Ovary (tissue), 9 donors: ENCODE data around the gene RGS13. TPM values are rescaled to one million over a fixed set of nuclear protein-coding genes. Genes with fewer than 3 reads are reported as not detected.

Experiments
- DNase-seq, 5 donors: peaks; one replicate each; pipeline ENCODE4 v3.0.0-alpha.2; 2019 to 2020
- H3K27ac ChIP-seq, 2 donors: fragments of 200-600 bp; one replicate each; pipeline versions ENCODE4 v1.5.1 to v1.8.0; 2019 to 2022
- H3K27me3 ChIP-seq: fragments of 200-600 bp; one replicate; pipeline ENCODE4 v1.8.0; 2022
- H3K36me3 ChIP-seq: fragments of 200-600 bp; sonication (generic); one replicate; pipeline ENCODE4 v1.5.1; 2019
- H3K4me1 ChIP-seq: one replicate; pipeline ENCODE4 v1.8.1; 2013; ENCODE audit warnings: mild to moderate bottlenecking, moderate library complexity; ENCODE audit not compliant: insufficient read depth
- H3K4me3 ChIP-seq: fragments of 200-600 bp; sonication (generic); one replicate; pipeline ENCODE4 v1.5.1; 2017
- H3K9me3 ChIP-seq, 2 donors: fragments of 200-600 bp in 1 of 2; sonication (generic) in 1 of 2; one replicate each; pipeline versions ENCODE4 v1.5.1 to v1.8.1; 2013 to 2019; ENCODE audit warnings: mild to moderate bottlenecking in 1 of 2, moderate library complexity in 1 of 2
- EP300 ChIP-seq: sonication (generic); formaldehyde crosslinking; IDR thresholded peaks from one replicate; pipeline ENCODE4 v1.6.1; 2017; ENCODE audit warnings: antibody characterized with exemption
- POLR2A ChIP-seq: fragments of 450-650 bp; IDR thresholded peaks from one replicate; pipeline ENCODE4 v1.6.1; 2017; ENCODE audit warnings: antibody characterized with exemption, mild to moderate bottlenecking, moderate library complexity
- WGBS, 3 donors: extraction: QIAGEN DNeasy Blood & Tissue Kit in 1 of 3; methylation state at CpG; one replicate each; pipeline versions ENCODE4 v1.1.5 to v1.1.7; 2013 to 2017; 5-methylcytosine and 5-hydroxymethylcytosine counted together
- intact Hi-C, 4 donors: fragments of 100-400 bp; cut with DNase I; formaldehyde crosslinking; loops; one replicate each; pipeline versions ENCODE4 v1.11.0 to v1.15.1; 2022 to 2023
- polyA plus RNA-seq, 2 donors: library from polyadenylated mRNA; stranded (reverse); fragments of 200-250 nt in 1 of 2; fragments of 350-450 nt in 1 of 2; fragmentation: Illumina TruSeq in 1 of 2; extraction: RNeasy Lipid Tissue Mini Kit (QIAGEN cat#74804) in 1 of 2; gene quantifications; one replicate each; pipeline ENCODE4 v1.2.3, GENCODE V29; 2013 to 2014
- total RNA-seq, 7 donors: library from RNA; depleted of rRNA in 2 of 7; stranded (reverse); fragments of >200 nt in 2 of 7; fragmentation: NEBNext Ultra II Directional in 3 of 7; extraction: Animal tissue kit (Norgen Biotek cat#: 25700) in 3 of 7; gene quantifications; one replicate each; pipeline versions ENCODE4 v1.1.0 to v1.2.4, GENCODE V29; 2016 to 2023
- TF ChIP-seq, protein P1 (sequence below), 3 donors: fragments of 450-650 bp in 2 of 3; fragments of 200-600 bp in 1 of 3; IDR thresholded peaks; one replicate each; pipeline versions ENCODE4 v1.5.1 to v1.8.0; 2016 to 2022; ENCODE audit warnings: antibody characterized with exemption in 3 of 3, mild to moderate bottlenecking in 1 of 3
- donor health status: DM: no; HTN: no; CAD: no; lungs with moderate emphysema.
- donor health status: DM: no; HTN: no; CAD: no.
- donor health status: Bipolar disorder and iron deficiency.
- donor health status: DM: yes; HTN: yes; CAD: no.
- donor health status: DM: no; HTN: no; CAD: no.
- donor health status: DM: yes; HTN: yes; CAD: no.

Gene RGS13
- total and polyA plus RNA-seq, 9 donors: 0.12 to 0.78 (median 0.23) TPM; not detected in 5

DNA sequence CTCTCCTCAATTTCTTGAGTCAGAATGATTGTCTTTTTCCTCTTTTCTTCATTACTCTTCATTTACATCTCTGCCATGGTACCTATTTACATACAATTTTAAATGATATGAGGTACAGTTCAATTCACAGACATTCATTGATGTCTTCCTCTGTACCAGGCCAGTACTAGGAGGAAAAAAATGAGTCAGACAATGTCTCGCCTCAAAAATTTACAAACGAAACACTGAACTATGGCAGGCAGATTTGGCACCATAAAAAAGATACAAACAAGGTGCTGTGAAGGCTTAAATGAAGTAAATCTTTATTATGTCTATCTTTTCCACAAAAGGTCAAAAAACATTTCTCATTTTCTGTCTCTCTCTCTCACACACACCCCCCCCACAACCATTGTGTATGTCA lies 71.0 kb downstream of the RGS13 start:
- no peak overlapping the region for H3K4me3 ChIP-seq
- no peaks in the 10 kb centered on the region for H3K4me1 ChIP-seq
- no peaks in the 10 kb centered on the region for H3K36me3 ChIP-seq
- no peaks in the 10 kb centered on the region for H3K9me3 ChIP-seq
- TF ChIP-seq, protein P1, sequence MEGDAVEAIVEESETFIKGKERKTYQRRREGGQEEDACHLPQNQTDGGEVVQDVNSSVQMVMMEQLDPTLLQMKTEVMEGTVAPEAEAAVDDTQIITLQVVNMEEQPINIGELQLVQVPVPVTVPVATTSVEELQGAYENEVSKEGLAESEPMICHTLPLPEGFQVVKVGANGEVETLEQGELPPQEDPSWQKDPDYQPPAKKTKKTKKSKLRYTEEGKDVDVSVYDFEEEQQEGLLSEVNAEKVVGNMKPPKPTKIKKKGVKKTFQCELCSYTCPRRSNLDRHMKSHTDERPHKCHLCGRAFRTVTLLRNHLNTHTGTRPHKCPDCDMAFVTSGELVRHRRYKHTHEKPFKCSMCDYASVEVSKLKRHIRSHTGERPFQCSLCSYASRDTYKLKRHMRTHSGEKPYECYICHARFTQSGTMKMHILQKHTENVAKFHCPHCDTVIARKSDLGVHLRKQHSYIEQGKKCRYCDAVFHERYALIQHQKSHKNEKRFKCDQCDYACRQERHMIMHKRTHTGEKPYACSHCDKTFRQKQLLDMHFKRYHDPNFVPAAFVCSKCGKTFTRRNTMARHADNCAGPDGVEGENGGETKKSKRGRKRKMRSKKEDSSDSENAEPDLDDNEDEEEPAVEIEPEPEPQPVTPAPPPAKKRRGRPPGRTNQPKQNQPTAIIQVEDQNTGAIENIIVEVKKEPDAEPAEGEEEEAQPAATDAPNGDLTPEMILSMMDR (IDR thresholded peaks at IDR 0.05): no peak
- no peak for TF ChIP-seq POLR2A
- no peak for TF ChIP-seq EP300
- WGBS, 3 donors: 76 to 80% (median 78%) methylated on average over 2 of the region's 2 CpGs
- H3K27ac ChIP-seq: no peak overlapping the region
- intact Hi-C loops: no loop called here
- no peaks in the 10 kb centered on the region for H3K27me3 ChIP-seq
- DNase-seq: no peak

DNA sequence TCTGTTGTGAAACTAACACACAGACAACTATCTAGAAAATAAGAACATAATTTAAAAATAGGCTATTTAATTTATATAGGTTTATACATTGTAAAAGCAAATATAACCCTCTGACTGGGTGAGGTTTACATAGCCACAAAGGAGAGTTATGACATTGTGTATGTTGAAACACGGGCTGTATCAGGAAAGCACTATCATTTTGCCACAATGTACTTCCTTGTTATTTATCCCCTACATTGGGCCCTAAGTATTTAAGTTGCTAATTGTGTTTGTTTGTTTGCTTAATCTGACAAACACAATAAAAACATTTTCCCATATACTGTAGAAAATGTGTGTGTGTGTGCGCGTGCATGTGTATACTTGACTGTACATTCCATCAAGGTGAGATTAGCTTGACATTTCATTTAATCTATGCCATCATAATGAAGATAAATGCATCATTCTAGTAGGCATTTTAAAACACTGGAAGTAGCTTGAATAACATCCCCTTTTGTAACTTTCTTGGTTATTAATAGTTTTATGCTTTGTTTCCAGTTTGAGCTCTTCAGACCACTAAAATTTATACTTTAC lies 72.1 kb downstream of the RGS13 start:
- no peak overlapping the region for H3K4me3 ChIP-seq
- DNase-seq: no peak
- no peak overlapping the region for H3K27ac ChIP-seq
- no peaks in the 10 kb centered on the region for H3K9me3 ChIP-seq
- no peaks in the 10 kb centered on the region for H3K27me3 ChIP-seq
- intact Hi-C loops: no loop called here
- 87 to 91% (median 90%) methylated on average over 3 of the region's 3 CpGs for WGBS, 3 donors
- no peaks in the 10 kb centered on the region for H3K4me1 ChIP-seq
- TF ChIP-seq EP300 (no peak), POLR2A (no peak)
- TF ChIP-seq, protein P1 (IDR thresholded peaks at IDR 0.05): no peak
- no peaks in the 10 kb centered on the region for H3K36me3 ChIP-seq

DNA sequence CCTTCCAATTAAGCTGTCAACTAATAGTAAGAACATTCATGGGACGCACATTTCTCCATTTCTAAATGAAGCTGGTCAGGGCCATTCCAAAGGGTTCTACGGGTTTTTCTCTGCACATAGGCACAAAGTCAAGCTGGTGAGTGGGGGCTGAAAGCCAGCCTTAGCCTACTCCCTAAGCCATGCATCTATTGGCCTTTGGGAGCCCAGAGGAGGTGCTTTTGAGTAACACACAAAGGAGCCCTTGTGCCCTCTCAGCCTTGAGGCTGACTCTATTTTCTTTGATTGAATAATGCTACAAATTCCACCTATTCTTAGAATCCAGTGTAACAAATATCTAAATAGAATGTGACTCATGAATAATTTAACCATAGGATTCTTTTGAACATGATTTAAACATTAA lies 73.6 kb downstream of the RGS13 start:
- intact Hi-C loops: no loop called here
- Histone ChIP-seq H3K9me3 (no peaks in the 10 kb centered on the region), H3K27me3 (no peaks in the 10 kb centered on the region), H3K36me3 (no peaks in the 10 kb centered on the region), H3K4me3 (no peak overlapping the region), H3K4me1 (no peaks in the 10 kb centered on the region), H3K27ac (no peak overlapping the region)
- no peak for DNase-seq
- 78 to 85% (median 79%) methylated on average over 2 of the region's 2 CpGs for WGBS, 3 donors
- TF ChIP-seq POLR2A (no peak), EP300 (no peak)
- TF ChIP-seq, protein P1 (IDR thresholded peaks at IDR 0.05): no peak

Other genes starting within 250 kb of the RGS13 start
- 100 to 1,000 TPM in 1 of 7 donors, 10 to 100 TPM in 4, 1 to 10 TPM in 2; 7.5 to 129 (median 17.3) TPM for gene RGS1, start 60.4 kb upstream of the RGS13 start, total RNA-seq
- gene RGS1, start 60.4 kb upstream of the RGS13 start, polyA plus RNA-seq: 10 to 100 TPM in 1 of 2 donors, 1 to 10 TPM in 1; 8.7 to 11.8 TPM
- 100 to 1,000 TPM in 3 of 7 donors, 10 to 100 TPM in 4; 31.0 to 247 (median 53.6) TPM for gene RGS2, start 172.9 kb downstream of the RGS13 start, total RNA-seq
- 10 to 100 TPM; 56.4 to 80.4 TPM for gene RGS2, start 172.9 kb downstream of the RGS13 start, polyA plus RNA-seq